ENCODE results near the gene NHLRC2.
A peak's percentile ranks its signal among the peaks of the same experiment; 100 is the strongest.
"Not testable (repeated sequence)": the region's sequence is repeated elsewhere in the genome, so short reads cannot be mapped to it uniquely, and the experiment has no call there.

The NHLRC2 gene

DNA sequence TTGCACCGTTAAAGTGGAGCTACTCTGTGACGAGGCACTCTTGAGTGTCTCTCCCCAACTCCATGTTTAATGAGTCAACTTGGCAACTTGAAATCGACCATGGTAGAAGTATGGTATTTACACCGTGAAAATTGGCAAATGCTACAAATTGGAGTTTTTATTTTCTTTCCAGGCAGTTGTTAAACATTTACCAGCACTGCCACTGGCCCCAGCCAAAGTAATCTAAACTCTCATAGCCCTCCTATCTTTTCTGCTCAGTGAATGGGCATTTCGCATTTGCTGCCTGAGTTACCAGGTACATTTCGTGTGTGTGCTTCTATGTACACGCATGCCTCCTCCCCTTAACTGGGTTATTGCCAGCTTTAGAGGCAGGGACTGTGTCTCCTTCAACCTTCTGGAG, 83.3 kb downstream of the NHLRC2 start:
- no peak for DNase-seq (ENCODE audit: low read depth, low spot score)
- TF ChIP-seq, protein P1, sequence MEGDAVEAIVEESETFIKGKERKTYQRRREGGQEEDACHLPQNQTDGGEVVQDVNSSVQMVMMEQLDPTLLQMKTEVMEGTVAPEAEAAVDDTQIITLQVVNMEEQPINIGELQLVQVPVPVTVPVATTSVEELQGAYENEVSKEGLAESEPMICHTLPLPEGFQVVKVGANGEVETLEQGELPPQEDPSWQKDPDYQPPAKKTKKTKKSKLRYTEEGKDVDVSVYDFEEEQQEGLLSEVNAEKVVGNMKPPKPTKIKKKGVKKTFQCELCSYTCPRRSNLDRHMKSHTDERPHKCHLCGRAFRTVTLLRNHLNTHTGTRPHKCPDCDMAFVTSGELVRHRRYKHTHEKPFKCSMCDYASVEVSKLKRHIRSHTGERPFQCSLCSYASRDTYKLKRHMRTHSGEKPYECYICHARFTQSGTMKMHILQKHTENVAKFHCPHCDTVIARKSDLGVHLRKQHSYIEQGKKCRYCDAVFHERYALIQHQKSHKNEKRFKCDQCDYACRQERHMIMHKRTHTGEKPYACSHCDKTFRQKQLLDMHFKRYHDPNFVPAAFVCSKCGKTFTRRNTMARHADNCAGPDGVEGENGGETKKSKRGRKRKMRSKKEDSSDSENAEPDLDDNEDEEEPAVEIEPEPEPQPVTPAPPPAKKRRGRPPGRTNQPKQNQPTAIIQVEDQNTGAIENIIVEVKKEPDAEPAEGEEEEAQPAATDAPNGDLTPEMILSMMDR (IDR thresholded peaks at IDR 0.05; ENCODE audit: low read depth, low read length) = no peak
- H3K4me3 ChIP-seq (ENCODE audit: low read depth, low read length) = no peak overlapping the region
- in situ Hi-C loops (cut with HindIII; ENCODE audit: low sequenced_read_pairs) = no loop called here

DNA sequence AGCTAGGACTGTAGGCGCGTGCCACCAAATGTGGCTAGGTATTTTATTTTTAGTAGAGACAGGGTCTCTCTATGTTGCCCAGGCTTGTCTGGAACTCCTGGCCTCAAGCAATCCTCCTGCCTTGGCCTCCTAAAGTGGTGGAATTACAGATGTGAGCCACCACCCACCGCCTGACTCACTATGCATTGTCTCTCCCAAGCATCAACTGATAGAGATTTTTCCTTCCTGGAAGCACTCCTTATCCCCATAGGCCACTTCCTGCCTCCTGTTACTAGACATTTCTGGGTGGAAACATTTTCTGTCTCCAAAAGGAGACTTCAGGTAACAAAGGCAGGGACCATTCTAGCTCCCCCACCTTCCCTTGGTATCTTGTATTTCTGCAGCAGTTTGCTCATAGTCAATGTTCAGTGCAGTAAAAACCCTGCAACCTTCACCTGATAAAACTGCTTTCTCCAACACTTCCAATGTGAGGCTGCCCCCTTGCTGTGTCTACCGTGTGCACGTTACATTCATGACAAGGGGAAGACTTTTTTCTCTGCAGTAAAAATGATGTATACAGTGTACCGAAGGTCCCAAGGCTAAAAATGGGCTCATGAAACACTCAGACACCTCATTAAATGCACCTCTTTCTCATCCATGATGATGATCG, 84.9 kb downstream of the NHLRC2 start:
- no peak for DNase-seq (ENCODE audit: low read depth, low spot score)
- in situ Hi-C loops (cut with HindIII; ENCODE audit: low sequenced_read_pairs) = no loop called here
- H3K4me3 ChIP-seq (ENCODE audit: low read depth, low read length) = no peak overlapping the region
- TF ChIP-seq, protein P1 (IDR thresholded peaks at IDR 0.05; ENCODE audit: low read depth, low read length) = no peak

DNA sequence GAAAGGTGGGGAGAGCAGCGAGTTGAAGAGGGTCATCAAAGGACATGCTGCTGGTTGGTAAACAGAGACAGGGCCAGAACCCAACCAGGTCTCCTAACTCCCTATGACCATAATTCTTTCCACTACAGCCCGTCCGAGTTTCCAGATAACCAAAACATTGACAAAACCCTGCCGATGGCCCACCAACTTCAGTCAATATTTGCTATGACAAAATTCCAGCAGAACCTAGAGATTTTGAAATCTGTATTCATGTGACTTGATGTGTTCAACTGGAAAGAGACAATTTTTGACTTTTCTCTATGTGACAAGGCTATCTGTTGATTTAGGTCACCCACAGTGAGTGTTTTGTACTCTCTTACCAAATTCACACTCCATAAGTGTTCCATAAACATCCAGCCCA, 86.7 kb downstream of the NHLRC2 start:
- H3K4me3 ChIP-seq (ENCODE audit: low read depth, low read length) = no peak overlapping the region
- TF ChIP-seq, protein P1 (IDR thresholded peaks at IDR 0.05; ENCODE audit: low read depth, low read length) = no peak
- in situ Hi-C loops (cut with HindIII; ENCODE audit: low sequenced_read_pairs) = no loop called here
- DNase-seq (ENCODE audit: low read depth, low spot score) = no peak

DNA sequence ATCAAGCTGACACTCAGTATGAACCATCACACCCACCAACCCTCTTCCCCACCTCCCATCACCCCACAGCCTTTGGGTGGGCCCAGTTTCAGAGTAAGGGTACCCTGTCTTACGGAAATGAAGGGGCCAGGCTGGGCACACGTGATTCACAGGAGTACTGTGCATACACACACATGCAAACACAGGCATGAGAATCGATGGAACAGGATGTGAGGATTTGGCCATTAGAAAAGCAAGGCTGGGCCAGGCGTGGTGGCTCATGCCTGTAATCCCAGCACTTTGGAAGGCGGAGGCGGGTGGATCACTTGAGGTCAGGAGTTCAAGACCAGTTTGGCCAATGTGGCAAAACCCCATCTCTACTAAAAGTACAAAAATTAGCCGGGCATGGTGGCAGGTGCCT, 88.7 kb downstream of the NHLRC2 start:
- DNase-seq (ENCODE audit: low read depth, low spot score); H3K4me3 ChIP-seq (ENCODE audit: low read depth, low read length); in situ Hi-C loops (cut with HindIII; ENCODE audit: low sequenced_read_pairs): not testable (repeated sequence)

DNA sequence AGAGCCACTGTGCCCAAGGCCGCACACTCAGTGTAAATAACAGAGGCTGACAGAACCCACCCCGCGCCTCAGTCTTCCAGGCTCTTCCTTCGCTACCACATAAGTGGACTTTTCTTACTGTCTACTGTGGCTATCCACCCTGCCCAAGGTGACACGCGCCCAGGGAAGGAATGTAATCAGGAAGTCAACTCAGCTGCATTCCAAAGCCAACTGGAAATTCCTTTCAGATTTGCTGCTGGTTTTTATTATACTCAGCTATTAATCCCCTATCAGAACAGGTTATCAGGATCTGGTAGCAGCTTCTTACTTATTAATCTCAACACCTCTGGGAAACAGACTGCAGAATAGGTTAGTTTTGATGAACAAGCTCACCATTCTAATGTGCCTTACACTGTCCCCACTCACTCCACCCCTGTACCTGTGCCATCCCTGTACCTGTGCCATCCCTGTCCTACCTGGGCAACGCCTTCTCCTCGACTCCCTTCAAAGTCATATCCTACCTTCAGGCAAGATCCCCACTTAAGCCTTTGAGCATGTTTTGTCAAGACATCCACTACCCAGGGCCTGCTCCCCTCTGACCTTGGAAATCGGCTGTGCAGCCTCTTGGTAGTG, 90.7 kb downstream of the NHLRC2 start:
- DNase-seq (ENCODE audit: low read depth, low spot score) = peak; percentile 71
- in situ Hi-C loops (cut with HindIII; ENCODE audit: low sequenced_read_pairs) = no loop called here
- TF ChIP-seq, protein P1 (IDR thresholded peaks at IDR 0.05; ENCODE audit: low read depth, low read length) = no peak
- no peak overlapping the region for H3K4me3 ChIP-seq (ENCODE audit: low read depth, low read length)

DNA sequence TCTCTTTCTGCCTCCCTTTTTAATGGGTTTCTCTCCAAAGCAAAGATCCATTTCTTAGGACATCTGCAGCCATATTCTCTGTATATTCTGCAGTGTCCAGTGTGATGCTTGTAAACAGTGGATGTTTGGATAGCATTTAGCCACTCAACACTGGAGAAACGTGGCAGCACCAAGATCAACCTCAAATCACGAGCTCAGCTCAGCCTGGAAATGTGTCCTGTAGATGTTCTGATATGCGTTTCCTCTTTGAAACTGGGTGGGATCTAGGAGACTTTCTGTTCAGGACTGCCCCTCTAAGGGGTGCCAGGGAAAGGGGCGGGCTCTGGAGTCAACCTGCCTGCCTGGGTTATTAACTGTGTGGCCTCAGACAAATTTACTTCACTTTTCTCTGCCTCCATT, 91.2 kb downstream of the NHLRC2 start:
- no peak for DNase-seq (ENCODE audit: low read depth, low spot score)
- H3K4me3 ChIP-seq (ENCODE audit: low read depth, low read length) = no peak overlapping the region
- TF ChIP-seq, protein P1 (IDR thresholded peaks at IDR 0.05; ENCODE audit: low read depth, low read length) = no peak
- in situ Hi-C loops (cut with HindIII; ENCODE audit: low sequenced_read_pairs) = no loop called here

DNA sequence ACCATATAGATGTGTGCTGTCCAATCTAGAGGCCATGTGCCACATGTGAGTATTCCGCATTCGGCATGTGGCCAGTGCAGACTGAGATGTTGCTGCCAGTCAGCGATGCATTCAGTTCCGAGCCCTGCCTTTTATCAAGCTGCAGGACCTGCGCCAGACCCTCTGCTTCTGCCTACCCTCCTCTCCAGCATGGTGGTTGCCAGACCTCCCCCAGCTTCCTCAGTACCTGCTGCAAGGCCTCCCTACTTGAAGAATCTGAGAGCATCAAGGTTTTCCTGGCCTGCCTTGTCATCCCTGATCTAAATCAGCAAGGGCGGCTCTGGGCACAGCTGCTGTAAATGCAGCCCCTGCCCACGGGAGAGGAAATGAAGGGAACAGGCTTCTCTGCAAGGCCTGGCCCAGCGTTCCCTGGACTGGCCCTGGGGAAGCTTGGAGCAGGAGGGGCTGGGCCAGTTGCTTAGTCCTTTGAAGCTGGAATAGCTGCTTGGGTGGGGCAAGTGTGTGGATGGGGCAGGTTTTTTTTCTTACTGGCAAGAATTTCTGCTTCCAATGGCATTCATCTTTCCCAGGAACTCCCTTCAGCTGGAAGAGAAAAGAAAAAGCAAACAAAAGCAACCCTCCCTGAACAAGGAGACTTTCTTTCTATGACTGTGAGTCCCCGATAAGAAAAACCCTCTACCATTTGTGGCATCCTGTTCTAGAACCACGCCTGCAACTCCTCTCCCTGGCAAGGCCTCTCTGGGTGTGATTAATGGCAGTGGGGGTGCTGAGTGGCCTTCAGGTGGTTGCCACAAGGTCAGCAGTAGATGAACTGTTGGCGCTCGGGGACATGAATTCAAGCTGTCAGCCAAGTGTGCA, 93.0 kb downstream of the NHLRC2 start:
- in situ Hi-C loops (cut with HindIII; ENCODE audit: low sequenced_read_pairs) = no loop called here
- peak; percentile 11 for DNase-seq (ENCODE audit: low read depth, low spot score)
- no peak overlapping the region for H3K4me3 ChIP-seq (ENCODE audit: low read depth, low read length)
- TF ChIP-seq, protein P1 (IDR thresholded peaks at IDR 0.05; ENCODE audit: low read depth, low read length) = no peak
